HCT116 (cell line): ENCODE measurements around the gene DMAC2. TPM values are rescaled to one million over a fixed set of nuclear protein-coding genes. Genes with fewer than 3 reads are reported as not detected.
"Not testable (repeated sequence)": the region's sequence is repeated elsewhere in the genome, so short reads cannot be mapped to it uniquely, and the experiment has no call there.

Source experiments
- ATAC-seq: fragments of 200-7000 bp; cut with Tn5 transposase; 2 replicates; pipeline ENCODE4 v1.9.1; 2020; ENCODE audit warnings: mild to moderate bottlenecking, moderate library complexity
- BruUV-seq: library from RNA; stranded (reverse); fragments of 400-500 nt; replicated peaks from 2 replicates; lab custom pipeline; 2021; lab: Mats Ljungman, UMichigan
- CTCF ChIA-PET: fragments of 300-600 bp; sonication (Branson Sonifier 250); formaldehyde crosslinking; loops from one replicate; lab custom pipeline; 2021; ENCODE audit warnings: antibody characterized with exemption; lab: Charles Lee
- POLR2A ChIA-PET: fragments of 300-600, 350-600 bp; sonication (Branson Sonifier 250); formaldehyde crosslinking; loops from one replicate; lab custom pipeline; 2021; ENCODE audit warnings: antibody characterized with exemption; lab: Charles Lee
- RAD21 ChIA-PET, 2 experiments: fragments of 300-600 bp; sonication (Branson Sonifier 250); formaldehyde crosslinking; loops; one replicate each; lab custom pipeline; 2023; ENCODE audit warnings: low total read pairs in 2 of 2; ENCODE audit not compliant: uncharacterized antibody in 2 of 2, unreplicated experiment in 2 of 2, low non-redundant PET in 1 of 2; lab: Charles Lee
- DNase-seq: peaks from one replicate; pipeline ENCODE4 v3.0.0-alpha.2; 2010; ENCODE audit warnings: low read depth, low spot score
- H2AFZ ChIP-seq: fragments of 200-600 bp; shearing (Covaris generic), sonication (generic); 2 replicates; pipeline ENCODE4 v1.6.1; 2017; ENCODE audit warnings: low read depth, mixed run types, mixed read lengths, antibody characterized with exemption, low read length; ENCODE audit not compliant: poor library complexity, severe bottlenecking
- H3K27ac ChIP-seq: 2 replicates; pipeline ENCODE4 v1.5.1; 2012; ENCODE audit warnings: low read depth, low read length
- H3K27me3 ChIP-seq: fragments of 200-600 bp; sonication (generic); 2 replicates; pipeline ENCODE4 v1.6.1; 2016; ENCODE audit warnings: mixed run types, low read length, mixed read lengths; ENCODE audit not compliant: insufficient read depth
- H3K36me3 ChIP-seq, 2 experiments: fragments of 200-500 bp in 1 of 2; fragments of 200-600 bp in 1 of 2; sonication (Bioruptor generic) in 1 of 2; sonication (generic) in 1 of 2; 2 replicates each; pipeline versions ENCODE4 v1.5.1 to v1.6.1; 2014 to 2016; ENCODE audit warnings: low read length in 2 of 2, inconsistent platforms in 1 of 2, mixed read lengths in 1 of 2, mixed run types in 1 of 2; ENCODE audit not compliant: insufficient read depth in 2 of 2, control insufficient read depth in 1 of 2
- H3K4me1 ChIP-seq, 2 experiments: fragments of 200-600 bp in 1 of 2; sonication (generic) in 1 of 2; 2 replicates each; pipeline versions ENCODE4 v1.5.1 to v1.6.1; 2012 to 2017; ENCODE audit warnings: low read length in 2 of 2, inconsistent platforms in 1 of 2, mild to moderate bottlenecking in 1 of 2, mixed read lengths in 1 of 2, mixed run types in 1 of 2, moderate library complexity in 1 of 2; ENCODE audit not compliant: insufficient read depth in 2 of 2, control insufficient read depth in 1 of 2
- H3K4me2 ChIP-seq: fragments of 200-600 bp; sonication (generic); 2 replicates; pipeline ENCODE4 v1.6.1; 2017; ENCODE audit warnings: mixed run types, low read length, mixed read lengths
- H3K4me3 ChIP-seq, 2 experiments: fragments of 200-600 bp in 1 of 2; sonication (generic) in 1 of 2; replicated peaks in 1 of 2; 2 replicates each; pipeline ENCODE4 v1.5.1; 2011 to 2016; ENCODE audit warnings: low read length in 2 of 2, control low read depth in 1 of 2, low read depth in 1 of 2, mild to moderate bottlenecking in 1 of 2, mixed read lengths in 1 of 2, mixed run types in 1 of 2
- H3K79me2 ChIP-seq: fragments of 200-600 bp; sonication (generic); 2 replicates; pipeline ENCODE4 v1.6.1; 2017; ENCODE audit warnings: mild to moderate bottlenecking, mixed run types, low read length, moderate library complexity, mixed read lengths; ENCODE audit not compliant: insufficient read depth
- H3K9ac ChIP-seq: fragments of 200-600 bp; sonication (generic); 2 replicates; pipeline ENCODE4 v1.6.1; 2016; ENCODE audit warnings: low read length, mixed read lengths
- H3K9me2 ChIP-seq: fragments of 200-600 bp; sonication (generic), shearing (Covaris generic); 2 replicates; pipeline ENCODE4 v1.6.1; 2017; ENCODE audit warnings: mixed run types, mild to moderate bottlenecking, moderate library complexity; ENCODE audit not compliant: insufficient read depth
- H3K9me3 ChIP-seq, 2 experiments: fragments of 200-500 bp in 1 of 2; fragments of 200-600 bp in 1 of 2; sonication (Bioruptor generic) in 1 of 2; sonication (generic) in 1 of 2; 2 replicates each; pipeline ENCODE4 v1.6.1; 2014 to 2017; ENCODE audit warnings: low read length in 2 of 2, mixed read lengths in 2 of 2, inconsistent platforms in 1 of 2, low read depth in 1 of 2, mild to moderate bottlenecking in 1 of 2, mixed run types in 1 of 2, moderate library complexity in 1 of 2; ENCODE audit not compliant: control insufficient read depth in 1 of 2, insufficient read depth in 1 of 2
- H4K20me1 ChIP-seq: fragments of 200-600 bp; sonication (generic), shearing (Covaris generic); 2 replicates; pipeline ENCODE4 v1.6.1; 2017; ENCODE audit warnings: mixed run types, mild to moderate bottlenecking, moderate library complexity; ENCODE audit not compliant: insufficient read depth
- ATF3 ChIP-seq: IDR thresholded peaks from 2 replicates; pipeline ENCODE4 v1.6.1; 2012
- CBX3 ChIP-seq: IDR thresholded peaks from 2 replicates; pipeline ENCODE4 v1.6.1; 2012; ENCODE audit warnings: low read depth
- CEBPB ChIP-seq: IDR thresholded peaks from 2 replicates; pipeline ENCODE4 v1.6.1; 2012; ENCODE audit warnings: low read depth
- EGR1 ChIP-seq: IDR thresholded peaks from 2 replicates; pipeline ENCODE4 v1.6.1; 2012; ENCODE audit warnings: low read depth
- ELF1 ChIP-seq: IDR thresholded peaks from 2 replicates; pipeline ENCODE4 v1.6.1; 2012; ENCODE audit warnings: low read depth, borderline replicate concordance
- EZH2phosphoT487 ChIP-seq: fragments of 200-600 bp; IDR thresholded peaks from 2 replicates; pipeline ENCODE4 v1.6.1; 2018; ENCODE audit warnings: antibody characterized with exemption, borderline replicate concordance
- FOSL1 ChIP-seq: IDR thresholded peaks from 2 replicates; pipeline ENCODE4 v1.6.1; 2012; ENCODE audit warnings: low read depth
- MAX ChIP-seq: IDR thresholded peaks from 2 replicates; pipeline ENCODE4 v1.6.1; 2012
- POLR2AphosphoS5 ChIP-seq: IDR thresholded peaks from 2 replicates; pipeline ENCODE4 v1.6.1; 2011; ENCODE audit warnings: mild to moderate bottlenecking, low read depth, low read length, moderate library complexity
- REST ChIP-seq: IDR thresholded peaks from 2 replicates; pipeline ENCODE4 v1.6.1; 2012; ENCODE audit warnings: low read depth
- SIN3A ChIP-seq: IDR thresholded peaks from 2 replicates; pipeline ENCODE4 v1.6.1; 2012; ENCODE audit warnings: low read depth
- SP1 ChIP-seq: IDR thresholded peaks from 2 replicates; pipeline ENCODE4 v1.6.1; 2012; ENCODE audit warnings: low read depth
- SRF ChIP-seq: IDR thresholded peaks from 2 replicates; pipeline ENCODE4 v1.6.1; 2012; ENCODE audit warnings: low read depth
- TCF7L2 ChIP-seq: IDR thresholded peaks from 2 replicates; pipeline ENCODE4 v1.7.0; 2011; ENCODE audit warnings: borderline replicate concordance, inconsistent platforms; ENCODE audit not compliant: insufficient read depth, insufficient read length; ENCODE audit errors: extremely low read depth
- YY1 ChIP-seq: IDR thresholded peaks from 2 replicates; pipeline ENCODE4 v1.6.1; 2011; ENCODE audit warnings: low read length, low read depth, moderate library complexity, mild to moderate bottlenecking; ENCODE audit not compliant: insufficient replicate concordance; ENCODE audit errors: extremely low read depth
- intact Hi-C: fragments of 100-400 bp; cut with micrococcal nuclease; formaldehyde crosslinking; loops from 2 replicates; pipeline ENCODE4 v1.10.0; 2022
- total RNA-seq: library from RNA; stranded (reverse); gene quantifications from one replicate; pipeline ENCODE4 v1.2.1, GENCODE V29; 2021; ENCODE audit not compliant: unreplicated experiment

DMAC2 gene
- total RNA-seq, 1 experiment from 2014 or later = 65.6 TPM

- Histone ChIP-seq H3K9ac (no peak overlapping the region), H3K27ac (no peak overlapping the region), H3K9me2 (no peaks in the 10 kb centered on the region), H3K9me3 (no peaks in the 10 kb centered on the region), H3K4me3 (no peak overlapping the region), H3K4me2 (no peak overlapping the region), H2AFZ (no peak overlapping the region), H3K4me1 (no peaks in the 10 kb centered on the region), H3K79me2 (no peaks in the 10 kb centered on the region), H3K27me3 (peaks cover 68% of the 10 kb centered on the region), H4K20me1 (no peaks in the 10 kb centered on the region), H3K36me3 (no peaks in the 10 kb centered on the region)
- DNase-seq = no peak
- TF ChIP-seq EGR1 (no peak), FOSL1 (no peak), SIN3A (no peak), MAX (no peak), ATF3 (no peak), CBX3 (no peak), CEBPB (no peak), SP1 (no peak), YY1 (no peak), REST (no peak), POLR2AphosphoS5 (no peak), ELF1 (no peak), SRF (no peak), TCF7L2 (no peak), EZH2phosphoT487 (no peak)
- CTCF ChIA-PET = no interaction called here
- no peak for ATAC-seq
- RAD21 ChIA-PET = no interaction called here
- POLR2A ChIA-PET = no interaction called here
- BruUV-seq = no TSS peak
- intact Hi-C loops = no loop called here
Measured at GRCh38 chr19:41476583-41476982, 36.9 kb upstream of the DMAC2 start.

- H3K27me3 ChIP-seq = peaks cover 57% of the 10 kb centered on the region
- POLR2A ChIA-PET, H3K4me3 ChIP-seq, DNase-seq, H3K36me3 ChIP-seq, RAD21 ChIA-PET, H2AFZ ChIP-seq, H4K20me1 ChIP-seq, CTCF ChIA-PET, ATAC-seq, intact Hi-C loops, H3K27ac ChIP-seq, H3K9me2 ChIP-seq, H3K4me1 ChIP-seq, H3K9me3 ChIP-seq, BruUV-seq, H3K9ac ChIP-seq, H3K4me2 ChIP-seq, H3K79me2 ChIP-seq: not testable (repeated sequence)
Measured at GRCh38 chr19:41463257-41464256, 23.8 kb upstream of the DMAC2 start.
